ENCODE measurements around the gene NFIX. TPM values are rescaled to one million over a fixed set of nuclear protein-coding genes. Genes with fewer than 3 reads are reported as not detected.
"Not testable (repeated sequence)": the region's sequence is repeated elsewhere in the genome, so short reads cannot be mapped to it uniquely, and the experiment has no call there.

Gene NFIX
- total RNA-seq, 1 experiment from 2014 or later = 8.3 TPM

DNA sequence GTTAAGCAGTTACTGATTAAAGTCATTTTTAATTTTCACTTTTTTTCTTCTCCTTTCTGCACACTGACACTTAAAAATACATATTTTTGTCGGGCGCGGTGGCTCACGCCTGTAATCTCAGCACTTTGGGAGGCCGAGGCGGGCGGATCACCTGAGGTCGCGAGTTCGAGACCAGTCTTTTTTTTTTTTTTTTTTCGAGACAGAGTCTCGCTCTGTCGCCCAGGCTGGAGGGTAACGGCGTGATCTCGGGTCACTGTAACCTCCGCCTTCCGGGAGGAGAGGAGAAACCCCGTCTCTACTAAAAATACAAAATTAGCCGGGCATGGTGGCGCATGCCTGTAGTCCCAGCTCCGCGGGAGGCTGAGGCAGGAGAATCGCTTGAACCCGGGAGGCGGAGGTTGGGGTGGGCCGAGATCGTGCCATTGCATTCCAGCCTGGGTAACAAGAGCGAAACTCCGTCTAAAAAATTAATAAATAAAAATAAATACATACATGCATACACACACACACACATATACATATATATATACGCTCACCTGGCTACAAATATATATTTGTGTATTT lies 37.8 kb upstream of the NFIX start:
- not testable (repeated sequence) for DNase-seq (ENCODE audit: low read depth)

DNA sequence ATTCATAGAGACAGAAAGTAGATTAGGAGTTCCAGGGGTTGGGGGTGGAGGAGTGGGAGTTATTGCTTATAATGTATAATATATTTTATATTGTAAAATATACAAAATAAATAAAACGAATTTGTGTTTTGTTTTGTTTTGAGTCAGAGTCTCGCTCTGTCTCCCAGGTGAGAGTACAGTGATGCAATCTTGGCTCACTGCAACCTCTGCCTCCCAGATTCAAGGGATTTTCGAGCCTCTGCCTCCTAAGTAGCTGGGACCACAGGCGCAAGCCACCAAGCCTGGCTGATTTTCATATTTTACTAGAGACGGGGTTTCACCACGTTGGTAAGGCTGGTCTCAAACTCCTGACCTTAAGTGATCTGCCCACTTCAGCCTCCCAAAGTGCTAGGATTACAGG lies 35.8 kb upstream of the NFIX start:
- DNase-seq (ENCODE audit: low read depth) = no peak

DNA sequence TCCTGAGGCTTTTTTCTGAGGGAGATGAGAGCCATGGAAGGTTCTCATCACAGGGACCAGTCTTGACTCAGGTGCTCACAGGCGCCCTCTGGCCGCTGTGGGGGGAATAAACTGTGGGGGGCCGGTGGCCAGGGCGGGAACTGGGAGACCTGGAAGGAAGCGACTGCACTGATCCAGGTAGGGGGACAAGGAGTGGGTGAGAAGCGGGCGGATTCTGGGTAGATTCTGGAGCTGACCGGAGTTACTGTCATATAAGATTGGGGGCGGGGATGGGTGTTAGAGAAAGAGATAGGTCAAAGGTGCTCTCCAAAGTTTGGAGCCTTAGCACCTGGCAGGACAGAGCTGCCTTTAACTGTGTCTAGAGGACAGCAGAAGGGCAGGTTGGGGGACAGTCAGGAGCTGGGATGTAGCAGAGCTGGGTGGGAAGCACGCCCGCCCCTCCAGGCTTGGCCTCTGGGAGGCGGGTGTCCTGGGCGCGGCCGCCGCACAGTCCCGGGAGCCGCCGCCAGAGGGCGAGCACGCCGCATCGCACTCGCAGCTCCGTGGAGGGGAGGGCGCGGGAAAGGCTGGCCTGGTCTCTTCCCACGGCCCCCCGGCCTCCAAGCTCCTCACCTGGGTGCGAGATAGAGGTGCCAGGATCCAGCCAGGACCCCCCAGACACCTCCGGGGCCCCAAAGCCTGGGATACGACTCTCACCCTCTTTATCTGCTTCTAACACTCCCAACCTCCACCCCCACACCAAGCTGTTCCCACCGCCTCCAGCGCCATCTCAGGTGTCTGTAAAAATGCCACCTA lies 30.1 kb upstream of the NFIX start:
- peak; percentile 87 for DNase-seq (ENCODE audit: low read depth)

DNA sequence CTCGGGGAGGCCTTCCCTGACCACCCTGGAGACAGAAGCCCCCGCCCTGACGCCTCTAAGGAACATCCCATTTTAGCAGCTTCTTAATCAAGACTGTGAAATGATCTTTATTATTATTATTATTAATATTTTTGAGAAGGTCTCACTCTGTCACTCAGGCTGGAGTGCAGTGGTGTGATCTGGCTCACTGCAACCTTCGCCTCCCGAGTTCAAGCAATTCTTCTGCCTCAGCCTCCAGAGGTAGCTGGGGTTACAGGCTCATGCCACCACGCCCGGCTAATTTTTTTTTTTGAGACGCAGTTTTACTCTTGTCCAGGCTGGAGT lies 29.5 kb upstream of the NFIX start:
- no peak for DNase-seq (ENCODE audit: low read depth)

DNA sequence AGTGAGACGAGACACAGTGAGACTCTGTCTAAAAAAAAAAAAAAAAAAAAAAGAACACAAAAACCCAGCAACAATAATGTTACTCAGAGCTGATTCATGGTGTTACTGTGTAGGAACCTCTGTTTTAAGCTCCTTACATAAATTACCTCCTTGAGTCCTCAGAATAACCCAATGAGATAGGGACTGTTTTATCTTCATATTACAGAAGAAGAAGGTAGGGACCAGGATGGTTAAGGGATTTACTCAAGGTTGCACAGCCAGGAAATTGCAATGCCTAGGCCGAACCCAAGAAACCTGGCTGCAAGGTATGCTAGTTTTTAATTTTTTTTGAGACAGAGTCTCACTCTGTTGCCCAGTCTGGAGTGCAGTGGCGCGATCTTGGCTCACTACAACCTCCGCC lies 27.4 kb upstream of the NFIX start:
- DNase-seq (ENCODE audit: low read depth) = no peak

DNA sequence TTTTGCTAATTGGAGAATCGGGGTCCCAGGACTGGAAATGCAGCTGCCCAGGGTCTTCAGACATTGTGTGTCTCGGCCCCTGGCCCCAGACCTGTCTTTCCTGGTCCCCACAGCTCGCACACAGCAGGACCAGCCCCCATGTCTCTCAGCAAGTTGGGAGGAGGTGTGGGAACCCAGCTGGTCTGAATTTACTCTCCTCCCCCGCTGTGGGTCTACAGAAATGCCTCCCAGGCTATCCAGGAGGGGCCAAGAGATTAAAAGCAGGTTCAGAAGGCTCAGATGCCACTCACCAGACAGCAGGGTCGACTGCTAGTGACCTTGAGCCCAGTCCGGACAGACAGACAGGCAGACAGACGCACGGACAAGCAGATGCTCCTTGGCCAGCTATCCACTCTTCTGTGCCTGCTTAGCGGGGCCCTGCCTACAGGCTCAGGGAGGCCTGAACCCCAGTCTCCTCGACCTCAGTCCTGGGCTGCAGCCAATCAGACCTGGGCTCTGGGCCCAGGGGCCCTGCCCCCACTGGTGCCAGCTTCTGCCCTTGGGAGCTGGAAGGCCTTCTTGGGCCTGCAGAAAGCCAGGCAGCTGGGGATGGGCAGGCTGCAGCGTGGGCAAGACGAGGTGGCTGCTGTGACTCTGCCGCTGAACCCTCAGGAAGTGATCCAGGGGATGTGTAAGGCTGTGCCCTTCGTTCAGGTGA lies 25.8 kb upstream of the NFIX start, which contains the start of gene DAND5:
Gene DAND5 (plus strand): TSS at position 285 of the 697 bp plus-strand sequence. CDS start 85 bp downstream, at position 370.
- DNase-seq (ENCODE audit: low read depth) = no peak

DNA sequence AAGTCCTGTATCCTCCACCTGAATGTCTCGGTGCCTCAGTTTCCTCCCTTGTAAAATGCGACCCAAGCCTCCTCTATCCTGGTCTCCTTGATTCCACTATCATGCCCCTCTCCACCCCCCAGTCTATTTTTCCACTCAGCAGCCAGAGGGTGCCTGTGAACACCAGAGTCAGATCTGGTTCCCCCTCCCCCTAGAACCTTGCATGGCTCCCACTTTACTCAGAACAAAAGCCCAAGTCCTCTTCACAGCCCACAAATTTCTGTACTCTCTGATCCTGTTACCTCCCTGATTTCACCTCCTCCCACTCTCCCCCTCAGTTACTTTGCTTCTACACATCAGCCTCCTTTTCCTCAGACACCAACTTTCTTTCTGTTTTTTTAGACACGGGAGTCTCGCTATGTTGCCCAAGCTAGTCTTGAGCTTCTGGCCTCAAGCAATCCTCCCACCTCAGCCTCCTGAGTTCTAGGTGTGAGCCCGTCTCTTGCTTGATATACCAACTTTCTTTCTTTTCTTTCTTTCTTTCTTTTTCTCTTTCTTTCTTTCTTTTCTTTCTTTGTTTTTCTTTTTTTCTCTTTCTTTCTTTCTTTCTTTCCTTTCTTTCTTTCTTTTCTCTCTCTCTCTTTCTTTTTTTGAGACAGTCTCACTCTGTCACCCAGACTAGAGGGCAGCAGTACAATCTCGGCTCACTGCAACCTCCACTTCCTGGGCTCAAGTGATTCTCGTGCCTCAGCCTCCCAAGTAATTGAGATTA lies 25.0 kb upstream of the NFIX start:
- DNase-seq (ENCODE audit: low read depth) = no peak

DNA sequence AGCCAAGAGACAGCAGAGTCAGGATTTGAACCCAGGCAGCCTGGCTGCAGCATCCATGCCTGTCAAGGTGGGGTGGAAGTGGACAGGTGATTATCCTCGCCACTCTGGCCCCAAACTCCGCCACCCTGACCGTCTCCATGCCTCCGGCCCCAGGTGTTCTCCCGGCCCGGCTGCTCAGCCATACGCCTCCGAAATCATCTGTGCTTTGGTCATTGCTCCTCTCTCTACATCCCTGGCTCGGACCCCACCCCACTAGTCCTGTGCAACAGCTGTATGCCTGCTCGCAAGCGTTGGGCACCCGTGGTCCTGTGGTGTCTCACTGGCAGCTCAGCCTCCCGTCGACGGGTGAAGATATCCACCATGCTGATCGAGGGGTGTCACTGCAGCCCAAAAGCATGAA lies 22.0 kb upstream of the NFIX start:
- DNase-seq (ENCODE audit: low read depth) = no peak

DNA sequence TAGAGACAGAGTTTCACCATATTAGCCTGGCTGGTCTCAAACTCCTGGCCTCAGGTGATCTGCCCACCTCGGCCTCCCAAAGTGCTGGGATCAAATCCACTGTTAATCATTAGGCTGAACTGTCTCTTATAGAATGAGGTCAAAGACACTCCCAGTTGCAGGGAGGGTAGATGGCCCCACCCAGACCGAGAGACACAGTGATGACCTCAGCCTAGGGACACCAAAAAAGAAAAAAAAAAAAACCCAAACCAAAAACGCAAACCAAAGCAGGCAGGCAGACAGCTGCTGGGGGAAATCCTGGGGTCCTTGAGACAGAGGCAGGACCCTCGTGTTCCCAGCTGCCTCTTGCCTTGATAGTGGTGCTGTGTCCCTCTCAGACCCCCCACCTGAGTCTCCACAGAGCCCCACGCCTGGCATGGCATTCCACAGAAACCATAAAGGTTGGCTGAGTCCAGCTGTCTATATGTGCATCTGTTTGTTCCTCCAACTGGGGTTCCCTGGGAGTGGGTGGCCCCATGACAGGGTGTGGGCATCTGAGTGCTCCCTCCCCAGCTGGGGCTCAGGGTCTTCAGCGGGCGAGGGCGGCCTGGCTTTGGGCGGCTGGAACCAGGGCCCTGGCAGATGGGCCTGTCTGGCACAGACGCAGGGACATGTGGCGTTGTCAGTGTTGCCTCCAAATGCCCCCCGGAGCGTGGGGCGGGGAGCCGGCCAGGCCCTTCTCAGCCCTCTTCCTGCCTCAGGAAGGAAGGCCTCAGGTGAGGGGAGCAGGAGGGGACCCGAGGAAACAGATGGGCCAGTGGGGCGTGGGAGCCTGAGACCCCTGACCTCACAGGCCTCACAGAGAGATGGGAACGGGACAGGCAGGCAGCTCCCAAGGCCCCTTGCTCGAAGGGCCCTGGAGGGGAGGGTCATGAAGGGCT lies 20.7 kb upstream of the NFIX start:
- DNase-seq (ENCODE audit: low read depth) = no peak

DNA sequence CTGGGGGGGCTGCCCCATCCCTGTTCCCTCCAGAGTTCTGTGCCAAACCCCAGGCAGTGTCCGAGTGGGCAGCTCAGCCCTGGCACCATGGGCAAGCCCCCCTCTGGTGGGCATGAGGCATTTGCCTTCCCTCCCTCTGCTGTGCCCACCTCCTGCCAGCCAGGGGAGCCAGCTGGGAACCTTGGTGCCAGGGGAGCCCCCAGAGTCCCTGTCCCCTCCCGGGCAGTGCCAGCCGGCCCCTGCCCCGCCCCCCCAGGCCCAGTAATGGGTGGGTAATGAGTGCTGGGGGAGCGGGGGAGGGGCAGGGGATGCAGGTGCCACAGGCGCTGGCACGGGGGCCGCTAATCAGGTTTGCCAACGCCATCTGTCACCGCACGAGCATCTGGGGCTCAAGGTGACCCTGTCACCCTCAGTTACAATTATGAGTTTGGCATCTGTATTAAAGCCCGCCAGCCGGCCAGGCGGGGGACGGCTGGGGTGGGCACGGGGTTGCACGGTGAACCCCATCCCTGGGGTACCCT lies 20.0 kb upstream of the NFIX start:
- no peak for DNase-seq (ENCODE audit: low read depth)

DNA sequence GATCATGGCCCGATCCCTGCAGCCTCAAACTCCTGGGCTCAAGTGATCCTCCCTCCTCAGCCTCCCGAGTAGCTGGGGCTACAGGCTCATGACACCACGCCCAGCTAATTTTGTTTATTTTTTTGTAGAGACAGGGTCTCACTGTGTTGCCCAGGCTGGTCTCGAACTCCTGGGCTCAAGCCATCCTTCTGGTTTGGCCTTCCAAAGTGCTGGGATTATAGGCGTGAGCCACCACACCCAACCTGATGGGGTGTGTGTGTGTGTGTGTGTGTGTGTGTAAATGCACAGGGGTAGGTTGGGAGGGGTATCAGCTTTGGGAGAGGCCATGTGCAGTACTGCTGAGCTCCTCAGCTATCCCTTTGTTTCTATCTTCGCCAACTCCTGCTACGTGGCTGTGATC lies 19.2 kb upstream of the NFIX start:
- not testable (repeated sequence) for DNase-seq (ENCODE audit: low read depth)

DNA sequence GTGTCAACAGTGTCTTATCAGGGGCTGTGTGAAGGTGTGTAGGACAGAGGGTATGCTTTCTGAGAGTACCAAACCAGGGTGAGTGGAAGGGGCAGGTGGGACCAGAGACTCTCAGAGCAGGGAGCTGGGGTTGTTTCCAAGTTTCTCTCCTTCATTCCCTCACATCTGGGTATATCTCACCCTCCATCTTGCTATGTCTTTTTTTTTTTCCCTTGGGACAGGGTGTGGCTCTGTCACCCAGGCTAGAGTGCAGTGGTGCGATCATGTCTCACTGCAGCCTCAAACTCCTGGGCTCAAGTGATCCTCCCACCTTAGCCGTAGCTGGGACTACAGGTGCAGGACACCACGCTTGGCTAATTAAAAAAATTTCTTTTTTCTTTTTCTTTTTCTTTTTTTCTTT lies 15.3 kb upstream of the NFIX start:
- DNase-seq (ENCODE audit: low read depth) = no peak

DNA sequence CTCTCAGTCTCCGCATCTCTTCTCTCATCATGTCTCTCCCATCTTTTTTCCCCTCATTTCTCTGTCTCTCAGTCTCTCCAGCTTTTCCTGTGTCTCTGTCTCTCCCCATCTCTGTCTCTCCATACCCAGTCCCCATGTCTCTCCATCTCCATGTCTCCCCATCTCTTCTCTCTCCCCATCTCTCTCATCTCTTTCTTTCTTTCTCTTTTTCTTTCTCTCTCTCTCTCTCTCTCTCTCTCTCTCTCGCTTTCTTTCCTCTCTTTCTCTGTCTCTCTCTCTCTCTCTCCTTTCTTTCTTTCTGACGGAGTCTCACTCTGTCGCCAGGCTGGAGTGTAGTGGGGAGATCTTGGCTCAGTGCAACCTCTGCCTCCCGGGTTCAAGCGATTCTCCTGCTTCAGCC lies 12.6 kb upstream of the NFIX start:
- DNase-seq (ENCODE audit: low read depth) = no peak

DNA sequence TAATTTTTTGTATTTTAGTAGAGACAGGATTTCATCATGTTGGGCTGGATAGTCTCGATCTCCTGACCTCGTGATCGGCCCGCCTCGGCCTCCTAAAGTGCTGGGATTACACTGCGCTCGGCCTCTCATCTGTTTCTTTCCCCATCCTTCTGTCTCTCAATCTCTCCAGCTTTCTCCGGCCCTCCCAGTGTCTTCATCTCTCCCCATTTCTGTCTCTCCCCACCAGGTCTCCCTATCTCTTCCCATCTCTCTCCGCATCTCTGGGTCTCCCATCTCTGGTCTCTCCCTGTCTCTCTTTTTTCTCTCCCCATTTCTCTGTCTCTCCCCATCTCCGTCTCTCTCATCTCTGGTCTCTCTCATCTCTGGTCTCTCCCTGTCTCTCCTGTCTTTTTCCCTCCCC lies 12.2 kb upstream of the NFIX start:
- DNase-seq (ENCODE audit: low read depth) = no peak

DNA sequence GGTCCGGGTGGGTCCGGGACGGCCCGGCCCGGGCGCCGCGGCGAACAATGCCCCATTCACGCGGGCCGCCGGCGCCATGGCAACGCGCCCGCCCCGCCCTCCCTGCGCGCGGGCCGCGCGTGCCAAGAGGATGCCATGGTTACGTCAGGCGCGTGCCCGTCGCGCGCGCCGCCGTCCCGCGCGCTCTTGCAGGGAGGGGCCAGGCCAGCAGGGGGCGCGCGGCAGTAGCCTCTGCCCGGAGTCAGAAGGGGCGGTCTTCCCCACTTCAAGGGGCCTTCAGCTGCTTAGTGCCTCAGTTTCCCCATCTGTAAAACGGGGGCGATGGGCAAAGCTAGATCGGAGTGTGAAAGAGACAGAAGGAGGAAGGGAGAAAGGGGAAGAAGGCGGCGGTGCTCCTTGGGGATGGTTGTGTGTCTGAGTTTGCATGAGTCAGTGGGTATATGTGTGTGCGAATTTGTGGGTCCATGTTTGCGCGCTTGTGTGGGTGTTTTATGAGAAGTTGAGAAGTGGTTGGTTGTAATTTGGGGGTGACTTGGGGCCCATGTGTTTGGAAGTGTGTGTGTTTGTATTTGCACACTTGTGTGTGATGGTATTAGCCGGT lies 11.6 kb upstream of the NFIX start:
- DNase-seq (ENCODE audit: low read depth) = peak; percentile 89

DNA sequence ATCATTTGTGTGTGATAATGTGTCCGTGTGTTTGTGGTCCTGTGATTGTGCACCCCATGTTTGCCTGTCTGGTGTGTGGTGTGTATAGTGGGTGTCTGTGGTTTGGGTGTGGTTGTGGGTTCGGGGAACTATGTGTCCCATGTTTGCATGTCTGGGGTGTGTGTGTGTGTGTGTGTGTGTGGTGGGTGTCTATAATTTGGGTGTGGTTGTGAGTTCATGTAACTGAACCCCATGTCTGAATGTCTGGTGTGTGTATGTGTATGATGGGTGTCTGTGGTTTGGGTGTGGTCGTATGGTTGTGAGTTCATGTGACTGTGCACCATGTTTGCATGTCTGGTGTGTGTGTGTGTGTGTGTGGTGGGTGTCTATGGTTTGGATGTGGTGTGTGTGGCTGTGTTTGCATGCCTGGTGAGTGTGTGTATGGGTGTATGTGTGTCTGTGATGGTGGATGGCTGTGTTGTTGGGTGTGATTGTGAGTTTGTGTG lies 11.1 kb upstream of the NFIX start:
- DNase-seq (ENCODE audit: low read depth) = no peak

DNA sequence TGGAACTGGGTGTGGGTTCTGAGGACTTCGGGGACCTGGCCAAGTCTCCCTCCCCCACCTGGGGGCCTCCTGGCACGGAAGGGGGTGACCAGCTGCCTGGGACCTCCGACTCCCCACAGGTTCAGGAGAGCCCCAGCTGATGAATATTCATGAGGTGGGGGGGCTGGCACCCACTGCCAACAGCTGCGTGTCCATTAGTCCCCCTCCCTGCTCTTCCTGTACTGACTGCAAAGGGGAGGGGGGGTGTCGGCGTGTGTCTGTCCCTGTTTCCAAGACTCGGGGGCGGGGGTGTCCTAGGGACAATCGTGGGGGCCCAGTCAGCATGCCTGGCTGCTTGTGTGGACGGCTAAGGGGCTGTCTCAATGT lies 10.6 kb upstream of the NFIX start:
- DNase-seq (ENCODE audit: low read depth) = no peak

DNA sequence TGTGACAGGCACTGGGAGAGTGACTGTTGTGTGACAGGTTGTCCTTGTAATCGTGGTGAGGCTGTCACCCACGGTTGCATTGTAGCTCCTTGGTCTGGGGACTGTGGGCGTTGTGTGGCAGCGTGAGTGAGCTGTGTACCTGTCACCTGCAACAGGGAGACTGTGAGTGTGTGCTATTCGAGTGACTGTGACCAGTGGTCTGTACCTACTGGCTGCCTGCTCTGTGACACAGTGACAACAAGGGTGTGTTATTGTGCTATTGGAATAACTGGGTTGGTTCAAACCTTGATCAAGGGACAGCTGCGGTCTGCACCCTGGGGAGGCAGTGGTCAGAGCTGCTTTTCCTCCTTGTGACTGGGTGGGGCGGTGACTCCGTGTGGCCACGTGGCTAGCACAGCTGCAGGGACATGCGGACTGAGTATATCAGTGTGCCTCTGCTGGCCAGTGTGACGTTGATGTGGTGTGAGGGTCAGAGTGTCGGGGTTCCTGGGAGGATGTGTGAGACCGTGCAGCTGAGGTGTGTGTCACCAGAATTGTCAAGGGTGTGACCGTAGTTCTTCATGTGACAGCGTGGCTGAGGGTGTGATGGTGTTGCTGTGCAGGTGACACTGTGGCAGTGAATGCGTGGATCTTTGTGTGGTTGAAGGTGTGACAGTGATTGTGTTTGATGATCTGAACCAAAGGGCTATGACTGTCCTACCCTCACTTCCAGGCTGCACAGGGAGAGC lies 10.1 kb upstream of the NFIX start:
- peak; percentile 56 for DNase-seq (ENCODE audit: low read depth)

DNA sequence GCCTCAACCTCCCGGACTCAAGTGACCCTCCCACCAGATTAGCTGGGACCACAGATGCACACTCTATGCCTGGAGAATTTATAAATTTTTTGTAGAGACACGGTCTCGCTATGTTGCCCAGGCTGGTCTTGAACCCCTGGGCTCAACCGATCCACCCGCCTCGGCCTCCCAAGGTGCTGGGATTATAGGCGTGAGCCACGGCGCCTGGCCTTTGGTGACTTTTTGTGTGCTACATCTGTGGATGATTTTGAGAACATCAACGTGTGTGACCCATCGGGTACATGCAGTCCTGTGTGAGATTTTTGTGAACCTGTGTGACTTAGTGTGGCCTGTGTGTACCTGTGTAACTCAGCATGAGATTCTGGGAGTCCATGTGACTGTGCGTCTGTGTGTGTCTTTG lies 8.5 kb upstream of the NFIX start:
- no peak for DNase-seq (ENCODE audit: low read depth)

DNA sequence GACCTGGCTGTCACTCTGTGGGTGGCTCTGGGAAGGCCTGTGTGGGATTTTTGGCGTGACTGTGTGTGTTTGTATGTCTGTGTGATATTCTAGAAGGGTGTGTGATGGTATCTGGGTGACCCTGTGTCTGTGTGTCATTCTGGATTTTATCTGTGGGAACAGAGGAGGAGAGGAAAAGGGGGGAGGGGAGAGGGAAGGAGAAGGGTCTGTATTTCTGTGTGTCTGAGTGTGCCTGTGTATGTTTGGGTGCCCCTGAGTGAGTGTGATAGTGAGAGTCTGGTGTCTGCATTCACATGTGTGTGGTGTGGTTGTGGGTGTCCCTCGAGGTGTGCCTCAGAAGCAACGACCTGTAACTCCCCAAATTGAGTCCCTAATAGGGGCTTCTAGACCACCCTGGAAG lies 8.1 kb upstream of the NFIX start:
- no peak for DNase-seq (ENCODE audit: low read depth)
